Measurements from ENCODE around the gene R3HCC1L.

GRCh38 chr10:98168766-98169165, 34.3 kb downstream of the R3HCC1L start:
- TF ChIP-seq EZH2 (IDR thresholded peaks at IDR 0.05; ENCODE audit: borderline replicate concordance, low read length) (no peak), CTCF (conservative IDR thresholded peaks at IDR 0.05 in 1 of 2, IDR thresholded peaks at IDR 0.05 in 1 of 2; ENCODE audit: extremely low read depth in 1 of 2, insufficient read depth in 1 of 2, low read depth in 1 of 2, low read length in 2 of 2) (no peak)

All from mammary epithelial cell (primary cell).